IPS DF 4.7 (cell line): ENCODE measurements around the gene CUL7.
A peak's percentile ranks its signal among the peaks of the same experiment; 100 is the strongest.
"Not testable (repeated sequence)": the region's sequence is repeated elsewhere in the genome, so short reads cannot be mapped to it uniquely, and the experiment has no call there.

Experiments
- DNase-seq: peaks from one replicate; pipeline ENCODE4 v3.0.0-alpha.2; 2013; ENCODE audit warnings: low spot score; ENCODE audit errors: extremely low read depth

The CUL7 gene

GRCh38 chr6:43016176-43016942 is 37.3 kb downstream of the CUL7 start:
- no peak for DNase-seq

- DNase-seq: no peak
Observed at GRCh38 chr6:43014434-43014909, 39.2 kb downstream of the CUL7 start.

GRCh38 chr6:43013843-43014433 is 39.7 kb downstream of the CUL7 start, which contains the start of the genes KLHDC3 and MEA1:
KLHDC3 (plus strand) TSS chr6:43014249; CDS start chr6:43017193, 2,944 bp downstream.
MEA1 (minus strand) TSS chr6:43013946; CDS start chr6:43013813, 133 bp downstream.
- peak; percentile 99 for DNase-seq

- no peak for DNase-seq
Observed at GRCh38 chr6:43013097-43013842, 40.4 kb downstream of the CUL7 start.

GRCh38 chr6:43012364-43012763 is 41.3 kb downstream of the CUL7 start:
- no peak for DNase-seq

GRCh38 chr6:43011207-43011606 is 42.4 kb downstream of the CUL7 start:
- no peak for DNase-seq

GRCh38 chr6:43009124-43009523 is 44.5 kb downstream of the CUL7 start:
- no peak for DNase-seq

- DNase-seq: no peak
Observed at GRCh38 chr6:43007126-43007525, 46.5 kb downstream of the CUL7 start.

GRCh38 chr6:43006251-43006650 is 47.4 kb downstream of the CUL7 start:
- DNase-seq: no peak

- no peak for DNase-seq
Observed at GRCh38 chr6:43005844-43006243, 47.8 kb downstream of the CUL7 start.

- DNase-seq: no peak
Observed at GRCh38 chr6:43001843-43002242, 51.8 kb downstream of the CUL7 start.

- not testable (repeated sequence) for DNase-seq
Observed at GRCh38 chr6:42998205-42998604, 55.4 kb downstream of the CUL7 start.

- DNase-seq: no peak
Observed at GRCh38 chr6:42996513-42996912, 57.1 kb downstream of the CUL7 start.

- DNase-seq: no peak
Observed at GRCh38 chr6:42993445-42993844, 60.2 kb downstream of the CUL7 start.

- DNase-seq: no peak
Observed at GRCh38 chr6:42989923-42990322, 63.7 kb downstream of the CUL7 start.

GRCh38 chr6:42988486-42989020 is 65.1 kb downstream of the CUL7 start:
- DNase-seq: no peak
